ENCODE measurements around the gene INPP4A. TPM values are rescaled to one million over a fixed set of nuclear protein-coding genes. Genes with fewer than 3 reads are reported as not detected.

Gene INPP4A
- total RNA-seq, 4 donors from 2014 or later: 7.4 to 17.9 (median 9.4) TPM

- no peak for DNase-seq
- H3K27me3 ChIP-seq: no peaks in the 10 kb centered on the region
- no peaks in the 10 kb centered on the region for H3K9me3 ChIP-seq
- peaks cover 31 to 75% (median 51%) of the 10 kb centered on the region in 3 donors for H3K4me1 ChIP-seq
- no peak overlapping the region for H3K27ac ChIP-seq
- no peak for TF ChIP-seq CTCF (IDR thresholded peaks at IDR 0.05)
- TF ChIP-seq POLR2A (IDR thresholded peaks at IDR 0.05): no peak
- intact Hi-C loops (cut with DNase I): no loop called here
- peaks cover 0 to 4% (median 0%) of the 10 kb centered on the region in 3 donors for H3K36me3 ChIP-seq
- 78 to 81% methylated on average over 5 of the region's 5 CpGs for WGBS, 2 donors
- H3K4me3 ChIP-seq: no peak overlapping the region
Measured at GRCh38 chr2:98453083-98453482, 8.4 kb downstream of the INPP4A start.

DNA sequence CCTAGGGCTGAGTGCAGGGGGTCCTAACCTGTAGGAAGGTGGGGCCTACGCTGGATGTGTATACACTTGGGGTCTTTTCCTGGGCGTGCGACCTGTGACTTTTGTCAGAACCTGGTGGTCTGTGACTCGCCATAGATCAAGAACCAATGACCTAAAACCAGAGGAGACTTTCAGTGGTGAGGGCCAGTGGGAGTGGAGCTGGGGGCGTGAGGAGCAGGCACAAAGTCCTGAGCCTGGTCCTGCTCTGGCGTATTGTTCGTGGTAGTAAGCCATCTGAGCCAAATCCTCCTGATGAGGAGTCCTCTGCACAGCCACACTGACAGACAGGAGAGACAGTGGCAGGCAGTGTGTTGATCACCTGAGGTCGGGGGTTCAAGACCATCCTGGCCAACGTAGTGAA lies 8.9 kb downstream of the INPP4A start:
- no peak overlapping the region for H3K4me3 ChIP-seq
- H3K36me3 ChIP-seq: peaks cover 0 to 4% (median 0%) of the 10 kb centered on the region in 3 donors
- TF ChIP-seq CTCF (IDR thresholded peaks at IDR 0.05): no peak
- no peak for TF ChIP-seq POLR2A (IDR thresholded peaks at IDR 0.05)
- WGBS, 2 donors: 87 to 97% methylated on average over 8 to 9 of the region's 9 CpGs
- intact Hi-C loops (cut with DNase I): no loop called here
- no peaks in the 10 kb centered on the region for H3K27me3 ChIP-seq
- peaks cover 31 to 80% (median 55%) of the 10 kb centered on the region in 3 donors for H3K4me1 ChIP-seq
- DNase-seq: no peak
- no peak overlapping the region for H3K27ac ChIP-seq
- H3K9me3 ChIP-seq: no peaks in the 10 kb centered on the region

- Histone ChIP-seq H3K4me3 (no peak overlapping the region), H3K27me3 (no peaks in the 10 kb centered on the region), H3K9me3 (no peaks in the 10 kb centered on the region), H3K27ac (peak overlapping the region in 2 of 4 donors; percentile 5 to 56), H3K4me1 (peaks cover 33 to 84% (median 60%) of the 10 kb centered on the region in 3 donors), H3K36me3 (peaks cover 0 to 4% (median 0%) of the 10 kb centered on the region in 3 donors)
- intact Hi-C loops (cut with DNase I): no loop called here
- TF ChIP-seq CTCF (IDR thresholded peaks at IDR 0.05) (no peak), POLR2A (IDR thresholded peaks at IDR 0.05) (no peak)
- DNase-seq: no peak
- WGBS, 2 donors: 74 to 94% methylated on average over 2 of the region's 2 CpGs
Measured at GRCh38 chr2:98454073-98454472, 9.4 kb downstream of the INPP4A start.

DNA sequence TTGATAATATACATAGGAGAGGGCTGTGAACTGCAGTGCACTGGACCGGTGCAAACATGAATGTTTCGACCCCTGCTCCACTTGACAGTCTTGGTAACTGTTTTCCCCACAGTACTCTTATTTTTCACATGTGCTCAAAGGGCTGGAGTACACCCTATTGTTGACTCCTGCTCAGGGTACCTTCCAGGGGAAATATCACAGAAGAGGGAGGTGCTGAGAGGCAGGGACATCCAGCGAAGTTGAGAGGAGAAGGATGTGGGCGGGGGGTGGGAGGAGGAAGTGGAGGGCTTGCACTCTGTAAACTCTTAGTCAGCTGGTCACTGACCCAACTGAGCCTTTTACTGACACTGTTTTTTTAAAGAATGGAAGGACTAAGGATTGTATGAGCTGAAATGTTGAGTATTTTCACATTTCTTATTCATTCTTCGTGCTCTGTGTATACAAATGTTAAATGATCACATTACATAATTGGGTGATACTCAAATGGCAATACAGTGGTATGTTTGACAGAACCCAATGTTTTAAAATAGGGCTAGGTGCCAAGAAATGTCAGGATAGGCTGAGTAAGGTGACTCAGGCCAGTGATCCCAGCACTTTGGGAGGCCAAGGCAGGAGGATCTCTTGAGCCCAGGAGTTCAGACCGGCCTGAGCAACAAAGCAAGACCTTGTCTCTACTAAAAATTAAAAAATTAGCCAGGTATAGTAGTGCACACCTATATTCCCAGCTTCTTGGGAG lies 10.0 kb downstream of the INPP4A start:
- Histone ChIP-seq H3K27me3 (no peaks in the 10 kb centered on the region), H3K4me3 (no peak overlapping the region), H3K36me3 (peaks cover 0 to 4% (median 0%) of the 10 kb centered on the region in 3 donors), H3K4me1 (peaks cover 38 to 89% (median 66%) of the 10 kb centered on the region in 3 donors), H3K27ac (peak overlapping the region in 3 of 4 donors; percentile 16 to 56 (median 31)), H3K9me3 (no peaks in the 10 kb centered on the region)
- intact Hi-C loops (cut with DNase I): no loop called here
- no peak for TF ChIP-seq POLR2A (IDR thresholded peaks at IDR 0.05)
- no peak for TF ChIP-seq CTCF (IDR thresholded peaks at IDR 0.05)
- no peak for DNase-seq
- 56 to 58% methylated on average over 6 of the region's 6 CpGs for WGBS, 2 donors

DNA sequence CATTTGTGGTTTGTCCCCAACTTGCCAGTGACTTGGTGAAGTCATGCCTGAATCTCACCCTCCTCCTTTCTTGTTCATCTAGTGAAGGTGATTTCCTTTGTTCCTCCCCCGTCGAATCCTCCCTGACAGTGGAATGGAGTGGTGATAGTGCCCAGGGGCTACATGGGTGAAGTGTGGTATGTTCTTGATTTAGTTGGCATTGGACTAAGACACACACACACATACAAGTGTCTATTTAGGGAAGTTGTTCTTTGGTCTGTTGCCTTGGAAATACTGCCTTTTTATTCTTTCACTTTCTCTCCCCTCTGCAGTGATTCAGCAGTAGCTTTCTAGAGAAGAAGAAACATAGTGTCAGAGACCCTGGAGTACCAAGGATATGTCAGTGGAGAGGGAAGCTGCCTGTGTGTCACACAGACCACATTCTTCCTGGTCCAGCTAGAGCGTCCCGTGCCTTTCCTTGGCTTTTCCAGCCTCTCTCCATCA lies 10.9 kb downstream of the INPP4A start:
- intact Hi-C loops (cut with DNase I): no loop called here
- Histone ChIP-seq H3K27me3 (no peaks in the 10 kb centered on the region), H3K36me3 (peaks cover 0 to 4% (median 0%) of the 10 kb centered on the region in 3 donors), H3K9me3 (no peaks in the 10 kb centered on the region), H3K4me3 (no peak overlapping the region), H3K27ac (peak overlapping the region; percentile 16 to 71 (median 26)), H3K4me1 (peaks cover 38 to 89% (median 72%) of the 10 kb centered on the region in 3 donors)
- TF ChIP-seq POLR2A (IDR thresholded peaks at IDR 0.05) (no peak), CTCF (IDR thresholded peaks at IDR 0.05) (no peak)
- no peak for DNase-seq
- WGBS, 2 donors: 32 to 65% methylated on average over 4 of the region's 4 CpGs

Data from esophagus squamous epithelium (tissue), 5 donors.